GM12878 (cell line): ENCODE data around the gene ATP6V0E2. TPM values are rescaled to one million over a fixed set of nuclear protein-coding genes. Genes with fewer than 3 reads are reported as not detected.

Source experiments
- ATAC-seq: fragments of 200-7000 bp; cut with Tn5 transposase; 3 replicates; pipeline ENCODE4 v1.9.1; 2020; ENCODE audit warnings: mild to moderate bottlenecking, moderate library complexity
- BruUV-seq: library from RNA; stranded (reverse); fragments of 400-500 nt; replicated peaks from 2 replicates; lab custom pipeline; 2021; lab: Mats Ljungman, UMichigan
- CTCF ChIA-PET: fragments of 300-600 bp; sonication (Branson Sonifier 250); formaldehyde crosslinking; extraction: SDS; loops from one replicate; lab custom pipeline; 2021; ENCODE audit warnings: inconsistent platforms; lab: Yijun Ruan, JAX
- POLR2A ChIA-PET: fragments of 350-600 bp; formaldehyde crosslinking; extraction: SDS; loops from one replicate; lab custom pipeline; 2021; ENCODE audit warnings: inconsistent platforms; lab: Charles Lee
- RAD21 ChIA-PET: fragments of 300-600 bp; sonication (Branson Sonifier 250); formaldehyde crosslinking; loops from one replicate; lab custom pipeline; 2023; ENCODE audit warnings: antibody characterized with exemption; ENCODE audit not compliant: unreplicated experiment; lab: Charles Lee
- SMC1A ChIA-PET: fragments of 300-600 bp; sonication (Branson Sonifier 250); formaldehyde crosslinking; loops from one replicate; lab custom pipeline; 2023; ENCODE audit not compliant: unreplicated experiment, uncharacterized antibody; lab: Charles Lee
- DNase-seq: peaks from one replicate; pipeline ENCODE4 v3.0.0-alpha.2; 2011; ENCODE audit warnings: low read depth, low spot score
- FAIRE-seq: peaks from 3 replicates; lab custom pipeline; 2011; peaks lifted over from hg19 to GRCh38; lab: Jason Lieb, UNC
- H2AFZ ChIP-seq: 2 replicates; pipeline ENCODE4 v1.6.0; 2011; ENCODE audit warnings: low read depth, low read length, control low read depth; ENCODE audit not compliant: control insufficient read depth
- H3K27ac ChIP-seq: 2 replicates; pipeline ENCODE4 v1.5.1; 2011; ENCODE audit warnings: control low read depth; ENCODE audit not compliant: control insufficient read depth, insufficient read depth
- H3K27me3 ChIP-seq, 2 experiments: replicated peaks in 1 of 2; 2 replicates each; pipeline versions ENCODE4 v1.6.0 to v1.6.1; 2011; ENCODE audit warnings: low read length in 1 of 2; ENCODE audit not compliant: control insufficient read depth in 2 of 2, insufficient read depth in 2 of 2
- H3K36me3 ChIP-seq, 2 experiments: 2 replicates each; pipeline ENCODE4 v1.5.1; 2011; ENCODE audit warnings: low read length in 1 of 2; ENCODE audit not compliant: control insufficient read depth in 2 of 2, insufficient read depth in 2 of 2
- H3K4me1 ChIP-seq: 2 replicates; pipeline ENCODE4 v1.6.1; 2011; ENCODE audit warnings: mild to moderate bottlenecking, low read length, moderate library complexity, mixed read lengths; ENCODE audit not compliant: control insufficient read depth, insufficient read depth
- H3K4me2 ChIP-seq: 2 replicates; pipeline ENCODE4 v1.6.0; 2011; ENCODE audit warnings: control low read depth; ENCODE audit not compliant: control insufficient read depth, insufficient read depth
- H3K4me3 ChIP-seq: fragments of 200-600 bp; sonication (generic); 2 replicates; pipeline ENCODE4 v1.5.1; 2016
- H3K79me2 ChIP-seq: 2 replicates; pipeline ENCODE4 v1.6.0; 2011; ENCODE audit warnings: low read length; ENCODE audit not compliant: control insufficient read depth, insufficient read depth
- H3K9ac ChIP-seq: 2 replicates; pipeline ENCODE4 v1.8.0; 2011; ENCODE audit warnings: low read length, control low read depth, mixed read lengths; ENCODE audit not compliant: control insufficient read depth, insufficient read depth
- H3K9me3 ChIP-seq: replicated peaks from 3 replicates; pipeline ENCODE4 v1.5.1; 2011; ENCODE audit warnings: mild to moderate bottlenecking, low read length; ENCODE audit not compliant: control insufficient read depth, insufficient read depth
- H4K20me1 ChIP-seq: 2 replicates; pipeline ENCODE4 v1.6.0; 2011; ENCODE audit not compliant: control insufficient read depth, insufficient read depth
- ASH2L ChIP-seq: fragments of 300-600, 200-600 bp; sonication (generic); IDR thresholded peaks from 2 replicates; pipeline ENCODE4 v1.6.1; 2017; ENCODE audit warnings: low read depth, mild to moderate bottlenecking, borderline replicate concordance
- BHLHE40 ChIP-seq, 2 experiments: fragments of 450-650 bp in 1 of 2; IDR thresholded peaks; 2 replicates each; pipeline ENCODE4 v1.6.1; 2011 to 2017; ENCODE audit warnings: low read depth in 2 of 2, borderline replicate concordance in 1 of 2, improper control_type of control experiment in 1 of 2, low read length in 1 of 2, mild to moderate bottlenecking in 1 of 2
- CBFB ChIP-seq: IDR thresholded peaks from 2 replicates; pipeline ENCODE4 v1.6.1; 2016; ENCODE audit warnings: antibody characterized with exemption, low read depth
- MYB ChIP-seq: fragments of 150-350 bp; IDR thresholded peaks from 2 replicates; pipeline ENCODE4 v1.6.1; 2014; ENCODE audit warnings: mild to moderate bottlenecking, low read depth, low read length, borderline replicate concordance
- NFXL1 ChIP-seq: fragments of 450-650 bp; IDR thresholded peaks from 2 replicates; pipeline ENCODE4 v1.6.1; 2017; ENCODE audit warnings: antibody characterized with exemption, mild to moderate bottlenecking, borderline replicate concordance
- POLR2AphosphoS5 ChIP-seq: IDR thresholded peaks from 2 replicates; pipeline ENCODE4 v1.6.1; 2011; ENCODE audit warnings: mild to moderate bottlenecking, low read length, inconsistent platforms
- RAD51 ChIP-seq: fragments of 450-650 bp; IDR thresholded peaks from 2 replicates; pipeline ENCODE4 v1.6.1; 2016; ENCODE audit warnings: moderate library complexity, mild to moderate bottlenecking, inconsistent platforms
- YY1 ChIP-seq: IDR thresholded peaks from 2 replicates; pipeline ENCODE4 v1.6.1; 2011; ENCODE audit warnings: low read depth, mild to moderate bottlenecking, low read length
- WGBS: methylation state at CpG from one replicate; pipeline ENCODE4 v1.1.6; 2016; ENCODE audit warnings: low lambda C conversion rate; ENCODE audit not compliant: insufficient replicate concordance, insufficient coverage; ENCODE audit errors: missing lambda C conversion rate; 5-methylcytosine and 5-hydroxymethylcytosine counted together
- in situ Hi-C: fragments of 300-500 bp; cut with MboI; formaldehyde crosslinking; loops from 9 replicates; pipeline ENCODE4 v1.14.3; 2018; ENCODE audit warnings: mixed read lengths
- intact Hi-C: fragments of 100-400 bp; cut with micrococcal nuclease; formaldehyde crosslinking; loops from one replicate; pipeline ENCODE4 v1.14.2; 2022; ENCODE audit not compliant: unreplicated experiment
- polyA plus RNA-seq, 11 experiments: library from polyadenylated mRNA; depleted of rRNA in 4 of 11; unstranded in 6 of 11; stranded (reverse) in 5 of 11; fragments of >200 nt; fragmentation: Nextera tagmentation in 4 of 11; fragmentation: Illumina TruSeq in 1 of 11; extraction: Ambion mirVana in 4 of 11; extraction: Trizol in 1 of 11; gene quantifications; 1 replicate in 1 of 11; 2 replicates in 10 of 11; pipeline versions ENCODE4 v1.2.1 to v1.2.3, GENCODE V29; 2011 to 2016; ENCODE audit warnings: inconsistent platforms in 2 of 11, missing spikeins in 2 of 11, low read depth in 1 of 11
- total RNA-seq, 4 experiments: library from RNA; depleted of rRNA in 3 of 4; stranded (reverse); fragments of >200 nt in 3 of 4; fragmentation: Illumina TruSeq in 1 of 4; extraction: Trizol in 1 of 4; gene quantifications; 2 replicates each; pipeline versions ENCODE4 v1.2.1 to v1.2.3, GENCODE V29; 2013 to 2021
- TF ChIP-seq, protein P1 (sequence below): IDR thresholded peaks from 2 replicates; pipeline ENCODE4 v1.6.1; 2011; ENCODE audit warnings: borderline replicate concordance, low read depth, mild to moderate bottlenecking, moderate library complexity, mixed read lengths, low read length; ENCODE audit not compliant: insufficient read depth; ENCODE audit errors: extremely low read length
- TF ChIP-seq, protein P2 (sequence below), 3 experiments: IDR thresholded peaks in 2 of 3; conservative IDR thresholded peaks in 1 of 3; 2 replicates each; pipeline ENCODE4 v1.5.1; 2011; ENCODE audit warnings: low read depth in 3 of 3, low read length in 3 of 3, mild to moderate bottlenecking in 3 of 3, control low read depth in 2 of 3, moderate library complexity in 2 of 3, inconsistent platforms in 1 of 3, mixed read lengths in 1 of 3; ENCODE audit not compliant: control insufficient read depth in 2 of 3, insufficient read depth in 1 of 3; ENCODE audit errors: extremely low read depth in 1 of 3

The ATP6V0E2 gene
- total and polyA plus RNA-seq, 10 of the 15 experiments (the other 5 are each of a cell fraction or from before 2014, with no cell fraction given): 1.5 to 54.7 (median 27.6) TPM

GRCh38 chr7:149872419-149873073 lies 1.2 kb upstream of the ATP6V0E2 start:
- SMC1A ChIA-PET: no interaction called here
- H2AFZ ChIP-seq: peak overlapping the region; percentile 96
- peaks cover 51% of the 10 kb centered on the region for H3K4me1 ChIP-seq
- H3K36me3 ChIP-seq: no peaks in the 10 kb centered on the region
- H3K4me2 ChIP-seq: peak overlapping the region; percentile 91
- peak overlapping the region; percentile 68 for H3K27ac ChIP-seq
- H3K9me3 ChIP-seq: no peaks in the 10 kb centered on the region
- no peaks in the 10 kb centered on the region for H3K27me3 ChIP-seq
- no peaks in the 10 kb centered on the region for H4K20me1 ChIP-seq
- POLR2A ChIA-PET: interaction anchor here (1.6 kb wide), 1 partner anchor 33 kb away, joined by 7 read pairs; no protein-coding TSS in a partner anchor
- H3K9ac ChIP-seq: peak overlapping the region; percentile 79
- intact Hi-C loops (no loop called here), in situ Hi-C loops (no loop called here)
- FAIRE-seq (peak; percentile 52), ATAC-seq (peak; percentile 7; the same call in 2 of the 3 replicates), DNase-seq (no peak)
- RAD21 ChIA-PET: no interaction called here
- WGBS: 31% methylated on average over 13 of the region's 13 CpGs
- TF ChIP-seq YY1 (0 out of 2 replicates have a peak, but pooled peaks have one; percentile 3), ASH2L (no peak), NFXL1 (no peak), CBFB (no peak), RAD51 (peak; percentile 61; the same call in 1 of the 2 replicates), POLR2AphosphoS5 (no peak), BHLHE40 (IDR thresholded peaks at IDR 0.05; ENCODE audit: borderline replicate concordance in 1 of 2, low read depth in 2 of 2, low read length in 1 of 2) (0 out of 4 replicates have a peak, but pooled peaks of 1 of the 2 experiments have one; percentile 27), MYB (no peak)
- TF ChIP-seq, protein P1, sequence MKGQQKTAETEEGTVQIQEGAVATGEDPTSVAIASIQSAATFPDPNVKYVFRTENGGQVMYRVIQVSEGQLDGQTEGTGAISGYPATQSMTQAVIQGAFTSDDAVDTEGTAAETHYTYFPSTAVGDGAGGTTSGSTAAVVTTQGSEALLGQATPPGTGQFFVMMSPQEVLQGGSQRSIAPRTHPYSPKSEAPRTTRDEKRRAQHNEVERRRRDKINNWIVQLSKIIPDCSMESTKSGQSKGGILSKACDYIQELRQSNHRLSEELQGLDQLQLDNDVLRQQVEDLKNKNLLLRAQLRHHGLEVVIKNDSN: peak; percentile 76
- TF ChIP-seq, protein P2, sequence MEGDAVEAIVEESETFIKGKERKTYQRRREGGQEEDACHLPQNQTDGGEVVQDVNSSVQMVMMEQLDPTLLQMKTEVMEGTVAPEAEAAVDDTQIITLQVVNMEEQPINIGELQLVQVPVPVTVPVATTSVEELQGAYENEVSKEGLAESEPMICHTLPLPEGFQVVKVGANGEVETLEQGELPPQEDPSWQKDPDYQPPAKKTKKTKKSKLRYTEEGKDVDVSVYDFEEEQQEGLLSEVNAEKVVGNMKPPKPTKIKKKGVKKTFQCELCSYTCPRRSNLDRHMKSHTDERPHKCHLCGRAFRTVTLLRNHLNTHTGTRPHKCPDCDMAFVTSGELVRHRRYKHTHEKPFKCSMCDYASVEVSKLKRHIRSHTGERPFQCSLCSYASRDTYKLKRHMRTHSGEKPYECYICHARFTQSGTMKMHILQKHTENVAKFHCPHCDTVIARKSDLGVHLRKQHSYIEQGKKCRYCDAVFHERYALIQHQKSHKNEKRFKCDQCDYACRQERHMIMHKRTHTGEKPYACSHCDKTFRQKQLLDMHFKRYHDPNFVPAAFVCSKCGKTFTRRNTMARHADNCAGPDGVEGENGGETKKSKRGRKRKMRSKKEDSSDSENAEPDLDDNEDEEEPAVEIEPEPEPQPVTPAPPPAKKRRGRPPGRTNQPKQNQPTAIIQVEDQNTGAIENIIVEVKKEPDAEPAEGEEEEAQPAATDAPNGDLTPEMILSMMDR (IDR thresholded peaks at IDR 0.05 in 2 of 3, conservative IDR thresholded peaks at IDR 0.05 in 1 of 3; ENCODE audit: control insufficient read depth in 2 of 3, extremely low read depth in 1 of 3, insufficient read depth in 1 of 3, low read depth in 3 of 3, low read length in 3 of 3): 0 out of 6 replicates have a peak, but pooled peaks of 1 of the 3 experiments have one; percentile 2
- BruUV-seq: no TSS peak
- peaks cover 7% of the 10 kb centered on the region for H3K79me2 ChIP-seq
- CTCF ChIA-PET: interaction anchor here (1.1 kb wide), 1 partner anchor 12 kb away, joined by 3 read pairs; no protein-coding TSS in a partner anchor
- H3K4me3 ChIP-seq: peak overlapping the region; percentile 76
